AG04449 (cell line): ENCODE data around the gene SKIL.
"Not testable (repeated sequence)": the region's sequence is repeated elsewhere in the genome, so short reads cannot be mapped to it uniquely, and the experiment has no call there.

Source experiments
- CTCF ChIA-PET: fragments of 350-600 bp; formaldehyde crosslinking; extraction: SDS; loops from one replicate; lab custom pipeline; 2021; ENCODE audit warnings: antibody characterized with exemption; lab: Yijun Ruan, JAX
- POLR2A ChIA-PET: fragments of 400-600, 350-600 bp; formaldehyde crosslinking; extraction: SDS; loops from one replicate; lab custom pipeline; 2020; ENCODE audit warnings: antibody characterized with exemption, inconsistent platforms; lab: Yijun Ruan, JAX
- DNase-seq: peaks from one replicate; pipeline ENCODE4 v3.0.0-alpha.2; 2010; ENCODE audit warnings: low read depth, low spot score
- H3K4me3 ChIP-seq: 2 replicates; pipeline ENCODE4 v1.5.1; 2011; ENCODE audit warnings: low read depth, mild to moderate bottlenecking, control low read depth, low read length
- CTCF ChIP-seq: IDR thresholded peaks from one replicate; pipeline ENCODE4 v1.5.1; 2011; ENCODE audit warnings: mild to moderate bottlenecking, moderate library complexity, low read length, control low read depth, inconsistent platforms; ENCODE audit not compliant: insufficient read depth; ENCODE audit errors: missing control alignments

SKIL gene

GRCh38 chr3:170331143-170331542 is 26.4 kb upstream of the SKIL start:
- POLR2A ChIA-PET = no interaction called here
- CTCF ChIA-PET = no interaction called here
- no peak for TF ChIP-seq CTCF
- DNase-seq = no peak
- no peak overlapping the region for H3K4me3 ChIP-seq

- ChIA-PET POLR2A (no interaction called here), CTCF (no interaction called here)
- DNase-seq = no peak
- no peak overlapping the region for H3K4me3 ChIP-seq
- TF ChIP-seq CTCF = no peak
These were observed 20.1 kb upstream of the SKIL start for GRCh38 chr3:170337420-170337819.

- no peak overlapping the region for H3K4me3 ChIP-seq
- TF ChIP-seq CTCF = no peak
- CTCF ChIA-PET = interaction anchor here (1.4 kb wide), 1 partner anchor 10 kb away, joined by 3 read pairs; no protein-coding TSS in a partner anchor
- POLR2A ChIA-PET = interaction anchor here (0.8 kb wide), 1 partner anchor 58 kb away, joined by 3 read pairs; no protein-coding TSS in a partner anchor
- no peak for DNase-seq
These were observed 18.7 kb upstream of the SKIL start for GRCh38 chr3:170338690-170339340.

GRCh38 chr3:170342273-170342672 is 15.2 kb upstream of the SKIL start:
- POLR2A ChIA-PET, H3K4me3 ChIP-seq, DNase-seq: not testable (repeated sequence)
- CTCF ChIA-PET = interaction anchor here (1.7 kb wide), 1 partner anchor 18 kb away, joined by 4 read pairs; no protein-coding TSS in a partner anchor

- CTCF ChIA-PET, DNase-seq, POLR2A ChIA-PET, H3K4me3 ChIP-seq: not testable (repeated sequence)
These were observed 13.7 kb upstream of the SKIL start for GRCh38 chr3:170343859-170344258.

GRCh38 chr3:170344971-170345370 is 12.5 kb upstream of the SKIL start:
- TF ChIP-seq CTCF = no peak
- ChIA-PET POLR2A (interaction anchor here (1.7 kb wide), 1 partner anchor 12 kb away, joined by 5 read pairs; no protein-coding TSS in a partner anchor), CTCF (interaction anchor here (1.6 to 2.2 kb wide), 2 partner anchors 11 to 12 kb away, joined by 3 to 9 read pairs; partner anchors contain the start of gene SKIL)
- no peak for DNase-seq
- H3K4me3 ChIP-seq = no peak overlapping the region

GRCh38 chr3:170346481-170347392 is 10.8 kb upstream of the SKIL start:
- DNase-seq = no peak
- no peak overlapping the region for H3K4me3 ChIP-seq
- TF ChIP-seq CTCF = no peak
- POLR2A ChIA-PET = interaction anchor here (1.7 kb wide), 1 partner anchor 10 kb away, joined by 5 read pairs; no protein-coding TSS in a partner anchor
- CTCF ChIA-PET = interaction anchor here (2.2 kb wide), 1 partner anchor 10 kb away, joined by 9 read pairs; the partner anchor contains the start of gene SKIL
